Kasumi-1 (cell line): ENCODE data around the gene CFAP58.
"Not testable (repeated sequence)": the region's sequence is repeated elsewhere in the genome, so short reads cannot be mapped to it uniquely, and the experiment has no call there.

Experiments used
- DNase-seq, 2 experiments: peaks; one replicate each; lab custom pipeline; 2025; lab: John Stamatoyannopoulos, UW

The CFAP58 gene

DNA sequence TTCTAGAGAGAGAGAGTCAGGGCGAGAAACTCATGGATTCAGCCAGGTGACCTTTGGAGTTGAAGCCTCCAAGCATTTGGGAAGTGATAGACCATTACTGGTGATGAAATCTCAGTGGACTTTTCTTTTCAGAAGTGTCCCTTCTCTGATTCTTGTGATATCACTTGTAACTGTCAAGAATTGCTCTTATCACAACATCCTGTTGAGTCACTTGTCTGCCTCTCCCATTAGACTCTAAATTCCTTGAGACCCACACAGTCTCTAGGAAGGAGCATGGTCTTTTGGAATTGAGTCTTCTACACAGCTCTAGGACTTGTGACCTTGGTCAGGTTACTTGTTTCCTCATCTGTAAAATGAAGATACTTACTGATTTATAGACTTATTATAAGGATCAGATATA lies 81.0 kb downstream of the CFAP58 start:
- no peak for DNase-seq

DNA sequence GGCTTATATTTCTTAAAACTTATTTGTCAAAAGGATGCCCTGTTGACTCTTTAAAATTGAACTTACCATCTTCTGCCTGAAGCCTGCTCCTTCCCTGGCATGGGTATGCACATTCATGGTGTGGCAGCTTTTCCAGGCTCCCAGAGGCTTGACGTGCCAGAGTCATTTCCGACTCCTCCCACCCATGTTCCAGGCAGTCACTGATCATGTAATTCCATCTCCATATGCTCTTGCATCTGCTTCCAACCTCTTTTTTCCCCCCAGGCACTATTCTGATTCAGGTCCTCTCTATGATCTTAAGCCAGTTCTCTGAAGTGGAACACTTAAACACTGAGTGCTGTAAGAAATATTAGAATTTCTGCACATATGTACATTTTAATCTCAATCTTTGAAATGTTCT lies 82.2 kb downstream of the CFAP58 start:
- no peak for DNase-seq

DNA sequence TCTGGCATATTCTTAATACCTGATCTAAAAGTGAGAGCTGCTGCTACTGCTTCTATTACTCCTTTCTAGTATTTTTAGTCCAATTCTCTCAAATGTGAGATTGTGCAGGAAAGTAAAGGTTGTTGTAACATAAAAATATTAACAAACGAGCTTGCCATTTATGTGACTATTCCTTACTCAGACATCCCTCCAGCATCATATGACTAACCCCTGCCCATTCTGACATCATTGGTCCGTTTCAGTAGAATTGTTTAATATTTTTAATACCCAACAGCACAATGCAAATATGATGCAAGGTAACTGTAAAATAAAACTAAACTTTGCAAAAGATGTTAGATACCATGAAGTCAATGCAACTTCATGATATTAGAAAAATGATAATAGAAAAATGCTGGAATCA lies 83.6 kb downstream of the CFAP58 start:
- DNase-seq, result no peak

DNA sequence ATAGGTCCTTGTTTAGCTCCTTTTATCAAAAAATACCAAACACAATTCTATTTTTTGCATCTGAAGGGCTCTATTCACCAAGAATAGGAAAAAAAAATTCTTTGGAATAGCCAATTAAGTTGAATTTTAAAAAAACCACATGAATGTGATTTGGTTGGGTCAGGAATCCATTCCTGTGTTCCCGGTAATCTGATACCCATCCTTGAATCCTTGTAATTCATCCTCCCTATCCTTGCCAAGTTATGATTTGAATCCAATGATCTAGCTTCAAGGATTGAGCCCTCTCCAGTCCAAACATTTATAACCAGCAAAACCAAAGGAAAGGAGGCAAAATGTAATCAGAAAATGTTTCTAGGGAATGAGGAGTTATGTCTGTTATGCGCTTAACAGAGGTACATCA lies 86.6 kb downstream of the CFAP58 start:
- no peak for DNase-seq

DNA sequence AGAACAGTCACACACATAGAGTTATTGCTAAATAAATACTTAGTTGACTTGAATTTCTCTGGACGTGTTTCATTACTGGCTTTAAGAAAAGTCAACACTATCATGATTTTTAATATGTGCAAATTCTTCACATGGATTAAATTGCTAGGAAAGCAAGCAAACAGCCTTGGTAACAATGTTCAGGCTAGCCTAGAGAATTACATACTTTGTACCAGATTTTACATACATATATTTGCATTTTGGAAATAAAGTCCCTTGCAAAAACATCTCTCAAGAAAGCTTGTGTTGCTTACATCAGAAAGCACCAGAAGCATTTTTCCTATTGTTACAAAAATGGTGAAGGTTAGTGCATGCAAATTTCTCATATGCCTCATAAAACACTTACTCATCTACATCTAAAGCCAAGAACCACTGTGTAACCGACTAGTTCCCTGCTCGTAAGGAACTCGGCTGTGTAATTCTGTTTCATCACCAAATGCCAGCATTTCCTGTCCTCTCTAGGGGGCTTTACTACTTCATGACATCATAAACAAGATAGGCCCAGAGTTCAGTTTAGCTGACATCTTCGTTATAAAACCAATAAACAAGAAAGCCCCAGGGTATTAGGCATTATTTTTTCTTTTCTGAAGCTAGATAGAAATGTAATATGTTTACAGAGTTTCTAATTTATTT lies 87.8 kb downstream of the CFAP58 start:
- no peak for DNase-seq

DNA sequence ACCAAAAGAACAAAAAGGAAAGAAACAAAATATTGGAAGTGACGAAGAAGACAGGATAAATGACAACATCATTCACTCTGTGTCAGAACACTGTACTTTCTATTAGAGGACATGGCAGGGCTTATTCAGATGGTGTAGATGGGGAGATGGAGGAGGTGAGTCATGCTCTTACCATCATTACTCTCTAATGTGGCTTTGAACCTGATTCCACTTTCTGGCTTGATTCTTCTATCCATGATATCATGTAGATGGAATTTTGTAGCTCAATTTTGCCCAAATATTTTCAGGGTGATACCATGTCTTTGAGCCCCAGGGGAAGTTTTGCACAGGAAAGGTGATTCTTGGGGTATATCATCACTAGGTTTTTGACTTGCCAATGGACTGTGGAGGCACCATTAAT lies 91.7 kb downstream of the CFAP58 start:
- DNase-seq, result no peak

DNA sequence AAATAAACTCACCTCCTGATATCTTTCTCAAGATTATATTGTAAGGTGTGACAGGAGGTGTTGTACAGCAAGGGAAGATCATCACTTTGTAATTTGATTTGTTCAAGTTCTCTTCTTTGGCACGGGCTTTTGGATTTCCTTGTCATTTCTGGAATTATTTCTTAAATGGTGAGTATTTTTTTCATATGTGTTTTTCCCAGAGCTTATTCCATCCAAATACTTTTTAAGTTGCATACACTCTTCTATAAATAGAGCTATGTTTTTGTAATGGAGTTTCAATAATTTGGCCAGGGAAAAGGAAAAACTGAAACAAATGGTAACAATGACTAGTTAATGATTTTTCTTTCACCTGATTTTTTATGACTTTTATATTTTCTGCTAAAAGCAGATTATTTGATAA lies 92.5 kb downstream of the CFAP58 start:
- no peak for DNase-seq

DNA sequence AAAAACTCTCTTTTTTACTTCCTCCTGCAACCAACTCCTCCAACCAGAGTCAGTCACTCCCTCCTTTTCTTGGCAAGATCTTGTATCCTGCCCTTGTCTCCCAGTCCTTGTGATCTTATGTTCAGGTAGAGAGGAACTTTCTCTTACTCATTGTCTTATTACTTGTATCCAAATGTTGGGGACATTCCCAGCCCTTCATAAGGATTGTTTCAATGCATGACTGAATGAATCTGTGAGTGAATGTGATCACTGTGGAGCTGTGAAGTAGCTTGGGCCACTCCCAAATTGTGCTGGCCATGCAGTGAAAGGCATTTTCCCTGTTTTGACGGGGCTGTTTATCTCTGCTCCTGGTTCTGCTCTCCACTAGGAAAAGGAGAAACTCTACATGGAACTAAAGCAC lies 93.7 kb downstream of the CFAP58 start:
- DNase-seq, result no peak

DNA sequence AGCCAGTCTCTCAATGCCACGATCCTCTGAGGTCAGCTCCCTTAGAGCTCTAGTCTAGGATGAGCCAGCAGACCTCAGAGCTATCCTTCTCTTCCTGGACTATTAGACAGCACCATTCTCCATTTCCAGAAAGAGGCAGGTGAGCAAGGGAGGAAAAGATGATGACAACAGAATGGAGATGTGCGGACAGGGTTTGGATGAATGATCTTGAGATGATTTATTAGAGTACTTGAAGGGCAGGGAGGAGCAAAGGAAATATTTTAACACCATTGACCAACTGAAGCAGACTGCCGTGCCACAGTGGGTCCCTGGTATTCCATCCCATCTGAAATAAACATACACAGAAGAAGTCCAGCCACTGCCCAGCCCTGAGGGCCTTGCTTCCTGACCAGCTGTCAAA lies 94.3 kb downstream of the CFAP58 start:
- DNase-seq, result no peak

DNA sequence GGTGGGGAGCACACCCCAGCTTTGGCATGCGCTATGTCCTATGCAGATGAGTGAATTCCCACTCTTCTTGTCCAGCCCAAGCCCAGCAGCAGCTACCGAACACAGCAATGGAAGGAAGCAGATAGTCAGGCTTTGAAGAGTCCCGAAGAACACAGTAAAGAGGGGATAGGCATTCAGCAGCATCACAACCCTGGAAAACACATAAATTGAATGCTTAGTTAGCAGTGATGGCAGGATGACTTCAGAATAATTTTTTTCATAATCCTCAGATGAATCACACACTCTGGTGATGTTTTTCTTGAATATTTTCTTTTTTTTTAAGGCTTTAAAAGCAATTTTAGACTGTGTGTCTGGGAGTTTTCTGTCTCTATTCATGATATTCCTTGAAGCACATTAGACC lies 95.8 kb downstream of the CFAP58 start:
- DNase-seq, result no peak

DNA sequence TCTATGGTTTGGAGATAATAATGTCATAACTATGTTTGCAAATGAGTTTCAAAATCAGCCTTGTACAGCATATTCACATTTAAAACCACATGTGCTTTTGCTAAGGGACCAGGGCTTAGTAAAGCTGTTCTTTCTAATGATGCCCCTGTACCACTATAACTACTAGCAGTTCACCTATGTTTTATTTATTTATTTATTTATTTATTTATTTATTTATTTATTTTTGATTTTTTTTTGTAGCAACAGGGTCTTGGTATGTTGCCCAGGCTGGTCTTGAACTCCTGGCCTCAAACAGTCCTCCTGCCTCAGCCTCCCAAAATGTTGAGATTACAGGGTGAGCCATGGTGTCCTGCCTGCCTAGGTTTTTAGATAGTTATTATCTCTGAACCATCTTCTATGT lies 96.9 kb downstream of the CFAP58 start:
- no peak for DNase-seq

DNA sequence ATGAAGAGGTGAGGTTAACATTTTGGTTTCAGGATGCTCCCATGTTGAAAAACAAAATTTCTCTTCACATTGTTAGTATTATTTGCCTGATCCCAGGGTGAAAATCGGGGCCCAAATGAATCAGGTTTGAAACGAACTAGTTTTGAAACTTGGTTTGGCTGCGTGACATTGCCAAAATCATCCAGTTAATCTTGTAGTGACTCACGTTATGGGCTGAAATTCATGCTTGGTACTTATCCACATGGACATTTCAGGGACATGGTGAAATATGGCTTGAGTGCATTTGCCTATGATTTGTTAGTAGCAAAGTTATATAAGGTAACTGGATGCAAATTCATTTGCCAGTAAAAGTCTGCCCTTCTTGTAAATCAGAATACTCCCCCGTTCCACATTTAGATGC lies 97.3 kb downstream of the CFAP58 start:
- no peak for DNase-seq

DNA sequence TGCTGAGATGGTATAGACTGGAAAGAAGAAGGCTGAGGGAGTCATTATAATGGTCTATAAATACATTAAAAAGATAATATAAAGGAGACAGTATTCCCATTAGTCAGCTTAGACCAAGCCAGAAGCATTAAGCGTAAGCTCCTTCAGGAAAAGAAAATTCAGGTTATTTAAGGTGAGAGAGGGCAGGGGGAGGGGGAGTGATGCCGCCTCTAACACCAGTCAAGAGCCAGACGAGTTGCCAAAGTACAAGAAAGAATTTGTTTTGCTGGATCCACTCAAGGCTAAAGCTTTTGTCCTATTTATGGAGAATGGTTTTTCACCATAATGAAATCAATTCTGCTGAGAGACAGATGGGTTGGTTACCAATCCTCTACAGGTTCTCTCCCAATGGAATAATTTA lies 99.3 kb downstream of the CFAP58 start:
- no peak for DNase-seq

DNA sequence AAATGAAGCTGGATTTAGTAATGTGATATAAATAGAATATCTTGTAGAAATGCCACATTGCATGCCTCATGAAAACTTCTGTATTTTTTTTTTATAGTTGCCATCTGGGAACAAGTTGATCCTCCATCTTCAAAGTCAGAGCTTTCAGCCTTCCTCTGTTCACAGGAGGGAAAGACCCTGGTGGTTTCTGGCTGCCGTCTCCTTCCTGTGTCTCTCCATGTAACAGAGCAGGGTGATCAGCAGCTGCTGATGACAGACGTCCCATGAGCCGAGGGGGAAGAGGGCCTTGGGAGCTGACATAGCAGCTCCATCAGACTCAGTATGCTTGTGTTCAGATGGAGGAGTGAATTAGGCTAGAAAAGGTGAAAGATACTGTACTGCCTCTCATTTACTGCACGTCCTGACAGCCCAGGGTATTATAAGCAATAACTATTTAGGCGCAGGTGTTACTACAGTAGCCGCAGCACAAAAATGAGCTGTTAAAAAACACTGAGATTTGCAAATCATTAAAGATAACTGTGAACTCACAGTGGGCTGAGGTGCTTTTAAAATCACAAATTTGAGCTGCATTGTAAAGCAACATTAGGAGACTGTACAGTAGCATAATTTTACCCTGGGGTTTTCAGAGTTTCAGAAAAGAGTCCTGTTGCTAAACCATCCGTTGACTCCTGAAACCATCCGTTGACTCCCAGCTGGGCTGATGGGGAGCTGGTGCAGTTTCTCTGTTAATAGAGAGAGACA lies 103.3 kb downstream of the CFAP58 start:
- DNase-seq, result no peak

DNA sequence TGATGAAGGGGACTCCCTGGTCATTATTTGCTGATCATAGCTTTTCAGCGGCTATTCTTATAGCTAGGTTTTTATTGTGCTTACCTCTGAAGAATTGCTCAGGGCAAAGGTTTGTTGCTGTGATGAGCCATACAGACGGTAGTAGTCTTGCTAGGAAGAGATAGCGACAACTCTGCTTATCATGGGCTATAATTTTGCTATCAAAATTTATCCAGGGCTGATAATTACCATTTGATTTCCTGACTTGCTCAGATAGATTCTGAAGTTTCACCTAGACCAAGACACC lies 103.9 kb downstream of the CFAP58 start:
- DNase-seq, result no peak

DNA sequence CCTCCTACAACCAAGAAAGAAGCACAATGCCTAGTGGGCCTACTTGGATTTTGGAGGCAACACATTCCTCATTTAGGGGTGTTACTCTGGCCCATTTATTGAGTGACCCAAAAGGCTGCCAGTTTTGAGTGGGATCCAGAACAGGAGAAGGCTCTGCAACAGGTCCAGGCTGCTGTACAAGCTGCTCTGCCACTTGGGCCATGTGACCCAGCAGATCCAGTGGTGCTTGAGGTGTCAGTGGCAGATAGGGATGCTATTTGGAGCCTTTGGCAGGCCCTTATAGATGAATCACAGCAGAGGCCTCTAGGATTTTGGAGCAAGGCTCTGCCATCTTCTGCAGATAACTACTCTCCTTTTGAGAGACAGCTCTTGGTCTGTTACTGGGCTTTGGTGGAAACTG lies 111.9 kb downstream of the CFAP58 start:
- DNase-seq, result not testable (repeated sequence)

DNA sequence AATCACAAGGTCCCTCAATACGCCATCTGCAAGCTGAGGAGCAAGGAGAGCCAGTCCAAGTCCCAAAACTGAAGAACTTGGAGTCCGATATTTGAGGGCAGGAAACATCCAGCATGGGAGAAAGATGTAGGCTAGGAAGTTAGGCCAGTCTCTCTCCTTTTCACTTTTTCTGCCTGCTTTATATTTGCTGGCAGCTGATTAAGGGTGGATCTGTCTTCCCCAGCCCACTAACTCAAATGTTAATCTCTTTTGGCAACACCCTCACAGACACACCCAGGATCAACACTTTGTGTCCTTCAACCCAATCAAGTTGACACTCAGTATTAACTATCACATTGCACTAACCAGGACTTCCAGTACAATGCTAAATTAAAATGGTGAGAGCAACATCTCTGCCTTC lies 115.2 kb downstream of the CFAP58 start:
- not testable (repeated sequence) for DNase-seq

DNA sequence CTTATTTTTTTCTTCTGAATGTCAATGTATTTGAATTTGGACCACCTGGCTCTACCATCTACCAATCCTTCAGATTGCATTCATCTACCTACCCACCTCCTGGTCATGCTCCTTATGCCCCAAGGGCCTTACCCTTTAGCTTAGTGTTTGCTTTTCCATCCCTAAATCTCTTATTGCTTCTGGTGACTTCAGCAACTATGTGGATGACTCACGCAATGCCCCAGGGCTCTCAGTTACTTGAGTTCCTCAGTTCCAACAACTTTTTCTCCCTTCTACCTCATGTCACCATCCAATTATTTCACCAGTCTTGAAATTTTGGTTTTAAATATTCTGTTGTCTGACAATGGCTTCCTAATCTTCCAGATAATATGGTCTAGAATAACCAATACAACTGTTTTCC lies 118.9 kb downstream of the CFAP58 start:
- DNase-seq, result no peak

DNA sequence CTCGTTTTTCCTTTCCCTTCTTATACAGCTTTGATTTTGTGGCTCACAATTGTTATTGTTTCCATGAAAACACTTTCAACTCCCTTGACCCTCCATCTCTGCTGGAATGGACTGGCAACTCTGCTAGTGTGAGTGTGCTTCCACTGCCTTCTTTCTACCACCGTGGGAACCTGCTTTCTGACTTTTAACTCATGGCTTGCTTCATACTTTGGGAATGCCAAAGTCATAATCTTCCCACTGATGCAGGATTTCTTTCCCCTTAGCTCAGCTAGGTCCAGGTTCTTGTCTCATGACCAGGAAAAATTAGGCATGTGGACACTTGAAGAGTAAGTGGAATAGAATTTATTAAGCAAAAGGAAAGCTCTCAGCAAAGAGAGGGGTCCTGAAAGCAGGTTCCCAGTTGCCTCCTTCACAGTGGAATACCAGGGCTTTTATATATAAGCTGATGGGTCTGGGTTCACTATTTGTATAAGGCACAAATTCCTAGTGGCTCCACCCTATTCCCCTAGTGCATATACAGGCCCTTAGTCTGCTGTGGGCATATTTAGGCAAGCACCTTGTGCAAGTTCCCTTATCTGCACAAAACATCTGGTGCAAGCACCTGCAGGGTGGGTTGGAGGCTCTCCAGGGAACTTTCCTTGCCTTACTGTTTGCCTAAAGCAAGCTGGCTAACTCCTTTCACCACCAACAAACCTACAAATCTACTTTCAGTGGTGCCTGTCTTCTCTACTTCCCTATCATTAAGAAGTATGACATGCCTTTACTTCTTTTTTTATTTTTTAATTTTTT lies 119.5 kb downstream of the CFAP58 start:
- no peak for DNase-seq

DNA sequence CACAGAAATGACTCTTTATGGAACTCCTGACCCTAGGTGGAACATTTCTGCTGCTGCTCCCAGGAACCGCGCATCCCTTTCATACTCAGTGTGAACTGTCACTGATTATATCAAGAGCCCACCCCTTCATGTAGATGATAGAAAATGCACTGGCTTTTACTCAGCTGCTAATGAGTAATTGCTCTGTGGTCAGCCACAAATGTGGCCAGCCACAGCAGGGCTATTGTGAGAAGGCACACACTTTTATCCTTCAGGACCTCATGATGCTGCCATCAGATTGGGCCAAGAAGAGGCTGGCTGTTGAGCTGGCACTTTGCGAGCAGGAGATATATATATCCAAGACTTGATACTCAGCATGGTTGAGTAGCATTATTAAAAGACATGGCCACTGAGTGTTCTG lies 124.7 kb downstream of the CFAP58 start:
- DNase-seq, result no peak

DNA sequence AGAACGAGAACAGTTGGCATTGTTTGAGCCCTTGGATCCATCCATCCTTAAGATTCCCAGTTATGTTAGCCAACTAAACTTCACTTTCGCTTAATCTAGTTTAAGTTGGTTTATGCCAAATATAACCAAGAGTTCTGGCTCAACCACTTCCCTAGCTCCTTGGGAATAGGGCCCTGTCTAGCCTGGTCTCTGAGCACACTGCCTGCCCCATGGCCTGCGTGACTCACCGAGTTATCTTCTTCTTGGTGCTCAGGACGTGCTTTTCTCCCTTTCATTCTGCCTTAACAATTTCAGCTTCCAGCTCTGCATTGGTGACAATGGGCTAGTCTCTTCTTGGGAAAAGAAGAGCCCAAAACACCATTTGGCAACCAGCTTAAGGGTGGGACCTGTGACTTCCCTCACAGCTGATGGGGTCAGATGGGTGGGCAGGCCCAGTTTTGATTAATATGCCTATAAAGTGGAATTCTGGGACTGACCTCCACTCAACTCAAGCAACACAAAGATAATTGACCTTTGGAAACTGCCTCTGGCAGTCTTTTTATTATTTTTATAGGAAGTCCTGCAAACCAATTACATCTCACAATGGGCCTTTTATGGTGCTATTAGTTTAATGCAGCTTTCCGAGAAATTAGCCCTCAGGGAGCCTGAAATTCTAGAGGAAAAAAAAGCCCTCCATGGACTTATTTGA lies 126.4 kb downstream of the CFAP58 start:
- DNase-seq, result no peak

DNA sequence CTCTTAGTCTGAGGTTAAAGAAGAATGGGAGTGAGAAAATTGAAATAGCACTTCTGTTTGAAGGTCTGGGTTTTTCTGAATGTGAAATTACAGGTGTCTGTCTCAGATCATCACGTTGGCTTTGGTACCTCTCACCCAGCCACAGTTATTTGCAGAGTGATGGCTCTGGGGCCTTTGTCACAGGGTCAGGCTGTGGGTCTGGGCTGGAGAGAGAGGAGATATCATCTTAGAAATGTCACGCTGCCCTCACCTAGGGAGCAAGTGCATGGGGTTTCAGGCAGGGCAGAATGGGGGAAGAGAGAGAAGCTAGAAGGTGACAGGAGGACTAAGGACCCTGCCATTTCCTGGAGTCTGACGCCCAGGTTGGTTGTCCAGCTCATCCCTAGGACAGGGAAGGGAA lies 127.2 kb downstream of the CFAP58 start:
- DNase-seq, result no peak

DNA sequence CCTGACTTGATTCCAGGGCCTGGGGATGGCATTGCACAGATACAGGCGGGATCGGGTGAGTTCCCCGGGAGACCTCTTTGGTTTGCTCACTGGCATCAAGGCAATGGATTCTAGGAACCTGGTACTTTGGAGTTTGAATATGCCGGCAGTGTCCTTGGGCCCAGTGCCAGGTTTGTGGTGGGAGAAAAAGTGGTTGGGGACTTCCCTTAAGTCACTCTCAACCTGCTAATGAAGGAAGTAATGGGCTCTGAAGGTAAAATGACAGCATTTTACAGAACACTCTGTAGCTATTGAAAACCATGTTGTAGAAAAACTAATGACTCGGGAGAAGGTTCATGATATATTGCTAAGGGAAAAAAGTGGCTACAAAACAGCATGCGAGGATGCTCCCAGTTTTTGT lies 129.9 kb downstream of the CFAP58 start:
- DNase-seq, result no peak
